Central memory CD8-positive, alpha-beta T cell (primary cell): ENCODE data around the gene SLC22A17.

Experiments used
- ATAC-seq: fragments of 150-1000 bp; cut with Tn5 transposase; replicated peaks from 2 replicates; pipeline ENCODE4 v1.10.0; 2022; ENCODE audit warnings: mild to moderate bottlenecking, moderate FRiP score, moderate number of reproducible peaks; ENCODE audit not compliant: poor library complexity, severe bottlenecking; ENCODE audit errors: extremely low read depth
- DNase-seq, 2 donors: peaks; one replicate each; pipeline ENCODE4 v3.0.0; 2021; ENCODE audit warnings: low spot score in 2 of 2
- H3K27ac Mint-ChIP-seq: one replicate; pipeline ENCODE4 v1.8.0; 2022; ENCODE audit warnings: low read depth, mild to moderate bottlenecking, moderate library complexity, mixed read lengths
- H3K27me3 Mint-ChIP-seq: one replicate; pipeline ENCODE4 v1.8.0; 2022; ENCODE audit warnings: mixed read lengths
- H3K36me3 Mint-ChIP-seq: one replicate; pipeline ENCODE4 v1.8.0; 2022; ENCODE audit warnings: mild to moderate bottlenecking, moderate library complexity, mixed read lengths; ENCODE audit not compliant: insufficient read depth
- H3K4me1 Mint-ChIP-seq: one replicate; pipeline ENCODE4 v1.8.0; 2022; ENCODE audit warnings: mixed read lengths
- H3K4me3 Mint-ChIP-seq: one replicate; pipeline ENCODE4 v1.8.0; 2022; ENCODE audit warnings: mild to moderate bottlenecking, moderate library complexity, mixed read lengths
- H3K9me3 Mint-ChIP-seq: one replicate; pipeline ENCODE4 v1.8.0; 2022; ENCODE audit warnings: mixed read lengths

Gene SLC22A17

GRCh38 chr14:23365732-23366425, 13.2 kb upstream of the SLC22A17 start:
- ATAC-seq = no peak
- H3K9me3 Mint-ChIP-seq = no peaks in the 10 kb centered on the region
- no peak overlapping the region for H3K27ac Mint-ChIP-seq
- DNase-seq = no peak
- H3K4me1 Mint-ChIP-seq = peaks cover 6% of the 10 kb centered on the region
- H3K27me3 Mint-ChIP-seq = peaks cover 39% of the 10 kb centered on the region
- H3K4me3 Mint-ChIP-seq = no peak overlapping the region
- no peaks in the 10 kb centered on the region for H3K36me3 Mint-ChIP-seq

GRCh38 chr14:23365036-23365731, 12.5 kb upstream of the SLC22A17 start, which contains the start of gene EFS:
EFS (minus strand) TSS chr14:23365172; CDS start chr14:23365025, 147 bp downstream.
- no peak for DNase-seq
- H3K36me3 Mint-ChIP-seq = no peaks in the 10 kb centered on the region
- no peak within 1 kb of the TSS for H3K4me3 Mint-ChIP-seq
- no peaks in the 10 kb centered on the region for H3K9me3 Mint-ChIP-seq
- no peak for ATAC-seq
- peaks cover 6% of the 10 kb centered on the region for H3K4me1 Mint-ChIP-seq
- peaks cover 43% of the 10 kb centered on the region for H3K27me3 Mint-ChIP-seq
- H3K27ac Mint-ChIP-seq = no peak within 1 kb of the TSS

GRCh38 chr14:23364164-23365035, 11.7 kb upstream of the SLC22A17 start:
- DNase-seq (no peak), ATAC-seq (no peak)
- Mint-ChIP-seq H3K4me1 (peaks cover 6% of the 10 kb centered on the region), H3K9me3 (no peaks in the 10 kb centered on the region), H3K27ac (no peak overlapping the region), H3K4me3 (no peak overlapping the region), H3K27me3 (peaks cover 49% of the 10 kb centered on the region), H3K36me3 (no peaks in the 10 kb centered on the region)

GRCh38 chr14:23362200-23362599, 9.5 kb upstream of the SLC22A17 start:
- Mint-ChIP-seq H3K27ac (no peak overlapping the region), H3K4me3 (no peak overlapping the region), H3K27me3 (peaks cover 40% of the 10 kb centered on the region), H3K9me3 (no peaks in the 10 kb centered on the region), H3K4me1 (peaks cover 6% of the 10 kb centered on the region), H3K36me3 (no peaks in the 10 kb centered on the region)
- ATAC-seq (no peak), DNase-seq (no peak)

GRCh38 chr14:23361763-23362162, 9.1 kb upstream of the SLC22A17 start:
- no peak overlapping the region for H3K27ac Mint-ChIP-seq
- H3K27me3 Mint-ChIP-seq = peaks cover 36% of the 10 kb centered on the region
- peaks cover 6% of the 10 kb centered on the region for H3K4me1 Mint-ChIP-seq
- DNase-seq = no peak
- no peaks in the 10 kb centered on the region for H3K36me3 Mint-ChIP-seq
- H3K9me3 Mint-ChIP-seq = no peaks in the 10 kb centered on the region
- ATAC-seq = no peak
- H3K4me3 Mint-ChIP-seq = no peak overlapping the region

- DNase-seq (no peak), ATAC-seq (no peak)
- no peaks in the 10 kb centered on the region for H3K9me3 Mint-ChIP-seq
- peaks cover 34% of the 10 kb centered on the region for H3K27me3 Mint-ChIP-seq
- no peaks in the 10 kb centered on the region for H3K36me3 Mint-ChIP-seq
- H3K27ac Mint-ChIP-seq = no peak overlapping the region
- H3K4me3 Mint-ChIP-seq = no peak overlapping the region
- H3K4me1 Mint-ChIP-seq = peaks cover 6% of the 10 kb centered on the region
Measured at GRCh38 chr14:23361320-23361719, 8.6 kb upstream of the SLC22A17 start.

- Mint-ChIP-seq H3K27me3 (peaks cover 43% of the 10 kb centered on the region), H3K36me3 (no peaks in the 10 kb centered on the region), H3K4me1 (peaks cover 6% of the 10 kb centered on the region), H3K4me3 (no peak overlapping the region), H3K27ac (no peak overlapping the region), H3K9me3 (no peaks in the 10 kb centered on the region)
- DNase-seq (no peak), ATAC-seq (no peak)
Measured at GRCh38 chr14:23360496-23360895, 7.8 kb upstream of the SLC22A17 start.

GRCh38 chr14:23359722-23360447, 7.2 kb upstream of the SLC22A17 start:
- Mint-ChIP-seq H3K9me3 (no peaks in the 10 kb centered on the region), H3K4me1 (peaks cover 6% of the 10 kb centered on the region), H3K4me3 (no peak overlapping the region), H3K27me3 (peaks cover 47% of the 10 kb centered on the region), H3K27ac (no peak overlapping the region), H3K36me3 (no peaks in the 10 kb centered on the region)
- ATAC-seq = no peak
- DNase-seq = no peak

GRCh38 chr14:23359167-23359626, 6.5 kb upstream of the SLC22A17 start:
- Mint-ChIP-seq H3K27ac (no peak overlapping the region), H3K4me3 (no peak overlapping the region), H3K4me1 (no peaks in the 10 kb centered on the region), H3K27me3 (peaks cover 47% of the 10 kb centered on the region), H3K9me3 (no peaks in the 10 kb centered on the region), H3K36me3 (peaks cover 2% of the 10 kb centered on the region)
- ATAC-seq = no peak
- no peak for DNase-seq

- peaks cover 49% of the 10 kb centered on the region for H3K27me3 Mint-ChIP-seq
- H3K36me3 Mint-ChIP-seq = peaks cover 2% of the 10 kb centered on the region
- H3K4me1 Mint-ChIP-seq = no peaks in the 10 kb centered on the region
- H3K27ac Mint-ChIP-seq = no peak overlapping the region
- H3K4me3 Mint-ChIP-seq = no peak overlapping the region
- no peaks in the 10 kb centered on the region for H3K9me3 Mint-ChIP-seq
- no peak for DNase-seq
- ATAC-seq = no peak
Measured at GRCh38 chr14:23358553-23359166, 6.0 kb upstream of the SLC22A17 start.

GRCh38 chr14:23358042-23358441, 5.4 kb upstream of the SLC22A17 start:
- no peak for DNase-seq
- no peaks in the 10 kb centered on the region for H3K9me3 Mint-ChIP-seq
- H3K4me3 Mint-ChIP-seq = no peak overlapping the region
- H3K4me1 Mint-ChIP-seq = no peaks in the 10 kb centered on the region
- no peak overlapping the region for H3K27ac Mint-ChIP-seq
- H3K36me3 Mint-ChIP-seq = peaks cover 2% of the 10 kb centered on the region
- H3K27me3 Mint-ChIP-seq = peaks cover 55% of the 10 kb centered on the region
- ATAC-seq = no peak

GRCh38 chr14:23357261-23357660, 4.6 kb upstream of the SLC22A17 start:
- H3K36me3 Mint-ChIP-seq = peaks cover 2% of the 10 kb centered on the region
- H3K27ac Mint-ChIP-seq = no peak overlapping the region
- no peaks in the 10 kb centered on the region for H3K4me1 Mint-ChIP-seq
- no peak for DNase-seq
- H3K9me3 Mint-ChIP-seq = no peaks in the 10 kb centered on the region
- H3K4me3 Mint-ChIP-seq = no peak overlapping the region
- H3K27me3 Mint-ChIP-seq = peaks cover 59% of the 10 kb centered on the region
- ATAC-seq = no peak
